BLaER1 (cell line): Measurements from ENCODE around the gene EXOC1L.

Experiments used
- H3K27ac ChIP-seq: shearing (Covaris generic); formaldehyde crosslinking; 2 replicates; pipeline ENCODE4 v1.8.1; 2022
- H3K27me3 ChIP-seq: shearing (Covaris generic); formaldehyde crosslinking; 2 replicates; pipeline ENCODE4 v1.8.1; 2022
- H3K36me3 ChIP-seq: shearing (Covaris generic); formaldehyde crosslinking; 2 replicates; pipeline ENCODE4 v1.8.1; 2022
- H3K4me1 ChIP-seq: shearing (Covaris generic); formaldehyde crosslinking; 2 replicates; pipeline ENCODE4 v1.8.1; 2022
- H3K4me2 ChIP-seq: shearing (Covaris generic); formaldehyde crosslinking; 2 replicates; pipeline ENCODE4 v1.8.1; 2022
- H3K4me3 ChIP-seq: shearing (Covaris generic); formaldehyde crosslinking; 2 replicates; pipeline ENCODE4 v1.8.1; 2022
- H3K9ac ChIP-seq: shearing (Covaris generic); formaldehyde crosslinking; 2 replicates; pipeline ENCODE4 v1.8.1; 2022
- H3K9me3 ChIP-seq: shearing (Covaris generic); formaldehyde crosslinking; 2 replicates; pipeline ENCODE4 v1.8.1; 2022
- H4K20me1 ChIP-seq: shearing (Covaris generic); formaldehyde crosslinking; 2 replicates; pipeline ENCODE4 v1.8.1; 2022
- Cebpa-rat ChIP-seq: shearing (Covaris generic); IDR thresholded peaks from 2 replicates; pipeline ENCODE4 v1.8.1; 2022

The EXOC1L gene

DNA sequence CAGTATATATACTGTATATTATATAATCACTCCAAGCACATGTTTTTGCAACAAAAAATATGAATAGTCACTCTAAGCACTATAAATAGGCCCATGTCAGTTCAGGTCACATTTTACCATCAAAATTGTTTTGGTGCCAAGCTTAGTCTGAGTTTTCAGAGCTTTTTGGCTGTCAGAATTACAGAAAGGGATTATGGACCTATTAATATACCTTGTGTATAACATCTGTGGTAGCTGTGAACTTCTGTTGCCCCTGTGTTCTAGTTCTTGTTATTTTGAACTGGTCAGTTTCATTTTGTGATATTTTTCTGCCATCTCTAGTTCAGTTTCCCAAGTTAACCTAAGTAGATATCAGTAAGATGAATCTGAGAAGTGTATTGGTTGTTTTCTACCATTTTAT lies 56.8 kb downstream of the EXOC1L start:
- Histone ChIP-seq H3K4me3 (no peak overlapping the region), H3K9me3 (no peaks in the 10 kb centered on the region), H3K27ac (no peak overlapping the region), H3K9ac (no peak overlapping the region), H3K27me3 (no peaks in the 10 kb centered on the region), H3K36me3 (peaks cover 50% of the 10 kb centered on the region), H3K4me1 (no peaks in the 10 kb centered on the region), H3K4me2 (no peak overlapping the region), H4K20me1 (no peaks in the 10 kb centered on the region)
- no peak for TF ChIP-seq Cebpa-rat

GRCh38 chr4:55879224-55879623 lies 59.6 kb downstream of the EXOC1L start:
- Histone ChIP-seq H3K27me3 (no peaks in the 10 kb centered on the region), H3K9me3 (no peaks in the 10 kb centered on the region), H3K9ac (no peak overlapping the region), H3K27ac (no peak overlapping the region), H4K20me1 (no peaks in the 10 kb centered on the region), H3K4me2 (no peak overlapping the region), H3K4me1 (peaks cover 7% of the 10 kb centered on the region; the same call in 1 of the 2 replicates), H3K36me3 (peaks cover 41% of the 10 kb centered on the region), H3K4me3 (no peak overlapping the region)
- no peak for TF ChIP-seq Cebpa-rat

GRCh38 chr4:55880652-55881280 lies 61.2 kb downstream of the EXOC1L start:
- peaks cover 10% of the 10 kb centered on the region; the same call in 1 of the 2 replicates for H3K4me1 ChIP-seq
- peaks cover 40% of the 10 kb centered on the region for H3K36me3 ChIP-seq
- TF ChIP-seq Cebpa-rat = no peak
- no peaks in the 10 kb centered on the region for H3K9me3 ChIP-seq
- no peak overlapping the region for H3K4me2 ChIP-seq
- no peak overlapping the region for H3K9ac ChIP-seq
- H3K4me3 ChIP-seq = no peak overlapping the region
- no peaks in the 10 kb centered on the region for H4K20me1 ChIP-seq
- no peaks in the 10 kb centered on the region for H3K27me3 ChIP-seq
- H3K27ac ChIP-seq = no peak overlapping the region

DNA sequence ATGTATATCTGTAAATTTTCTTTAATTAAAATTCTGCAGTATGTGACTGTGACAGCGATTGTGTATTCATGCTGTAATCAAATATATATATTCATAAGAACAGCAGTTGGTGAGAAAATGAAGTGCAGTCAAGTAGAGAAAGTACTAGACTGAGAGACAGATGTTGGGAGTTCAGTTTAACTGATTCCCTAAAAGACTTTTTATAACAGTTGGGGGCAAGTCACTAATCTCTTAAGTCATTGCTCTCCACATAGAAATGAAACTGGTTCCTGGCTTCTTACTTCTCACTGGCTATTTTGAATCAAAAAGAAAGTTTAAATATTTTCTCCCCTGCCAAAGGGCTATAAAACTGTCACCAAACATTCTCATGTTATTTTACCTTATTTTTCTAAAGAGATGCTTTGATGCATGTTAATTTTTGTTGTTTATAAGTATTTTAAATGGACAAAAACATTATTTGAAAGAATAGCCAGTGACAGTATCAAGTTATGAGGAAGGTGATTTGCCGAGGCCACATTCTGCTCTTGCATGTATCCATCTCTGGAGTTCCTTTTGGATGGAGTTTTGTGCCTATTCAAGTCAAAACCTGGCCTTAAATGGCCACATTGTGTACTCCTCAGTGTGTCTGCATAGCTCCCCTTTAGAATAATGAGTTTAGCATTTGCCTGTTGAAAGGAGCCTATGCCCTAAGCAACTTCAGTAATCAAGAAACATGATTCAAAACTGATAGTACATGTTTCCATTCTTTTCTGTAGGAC lies 64.7 kb downstream of the EXOC1L start:
- Histone ChIP-seq H3K4me1 (peaks cover 10% of the 10 kb centered on the region; the same call in 1 of the 2 replicates), H3K4me3 (no peak overlapping the region), H3K27me3 (no peaks in the 10 kb centered on the region), H3K4me2 (peak overlapping the region; percentile 24; the same call in 1 of the 2 replicates), H4K20me1 (no peaks in the 10 kb centered on the region), H3K9ac (no peak overlapping the region), H3K9me3 (no peaks in the 10 kb centered on the region), H3K27ac (no peak overlapping the region), H3K36me3 (peaks cover 29% of the 10 kb centered on the region)
- TF ChIP-seq Cebpa-rat = no peak

DNA sequence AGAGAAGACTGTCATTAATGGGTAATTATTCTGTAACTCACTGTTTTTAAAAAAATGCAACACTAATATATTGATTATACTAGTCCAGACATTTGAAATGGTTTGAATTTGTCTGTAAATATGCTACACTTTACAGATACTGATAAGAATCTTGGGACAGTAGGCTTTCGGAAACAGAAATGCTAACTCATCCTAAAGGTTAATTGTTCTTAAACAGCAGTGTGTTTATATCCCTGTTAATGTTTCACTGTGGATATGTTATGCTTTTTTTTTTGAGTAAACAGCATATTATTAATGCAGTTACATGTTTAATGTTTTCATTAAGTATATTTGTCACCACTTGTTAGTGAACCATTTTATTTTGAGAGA lies 65.2 kb downstream of the EXOC1L start:
- Histone ChIP-seq H3K27me3 (no peaks in the 10 kb centered on the region), H3K27ac (no peak overlapping the region), H4K20me1 (no peaks in the 10 kb centered on the region), H3K4me1 (peaks cover 10% of the 10 kb centered on the region; the same call in 1 of the 2 replicates), H3K36me3 (peaks cover 30% of the 10 kb centered on the region), H3K4me2 (no peak overlapping the region), H3K9me3 (no peaks in the 10 kb centered on the region), H3K9ac (no peak overlapping the region), H3K4me3 (no peak overlapping the region)
- TF ChIP-seq Cebpa-rat = no peak
